KMS-11 (cell line): Measurements from ENCODE around the gene ELP1.

Source experiments
- H2AFZ ChIP-seq: fragments of 200-600 bp; sonication (generic); 2 replicates; pipeline ENCODE4 v1.6.1; 2016; ENCODE audit warnings: antibody characterized with exemption, mixed run types, low read depth
- H3K27ac ChIP-seq: fragments of 200-600 bp; sonication (generic); 2 replicates; pipeline ENCODE4 v1.6.1; 2016; ENCODE audit warnings: mild to moderate bottlenecking, mixed run types
- H3K27me3 ChIP-seq: fragments of 200-600 bp; sonication (generic); 2 replicates; pipeline ENCODE4 v1.6.1; 2017; ENCODE audit warnings: mild to moderate bottlenecking, low read depth, mixed run types, moderate library complexity; ENCODE audit not compliant: insufficient read depth
- H3K36me3 ChIP-seq: fragments of 200-600 bp; sonication (generic); 2 replicates; pipeline ENCODE4 v1.6.1; 2017; ENCODE audit warnings: mild to moderate bottlenecking, mixed run types; ENCODE audit not compliant: insufficient read depth
- H3K4me1 ChIP-seq: fragments of 200-600 bp; sonication (generic); 2 replicates; pipeline ENCODE4 v1.6.1; 2016; ENCODE audit warnings: mild to moderate bottlenecking, low read depth, mixed run types; ENCODE audit not compliant: poor library complexity, severe bottlenecking
- H3K4me2 ChIP-seq: fragments of 200-600 bp; sonication (generic); 2 replicates; pipeline ENCODE4 v1.7.0; 2016; ENCODE audit warnings: mild to moderate bottlenecking, mixed run types
- H3K4me3 ChIP-seq: fragments of 200-600 bp; sonication (generic); IDR thresholded peaks from 2 replicates; pipeline ENCODE4 v1.6.1; 2017; ENCODE audit warnings: low read depth, low read length, mixed read lengths; ENCODE audit not compliant: insufficient read depth
- H3K79me2 ChIP-seq: fragments of 200-600 bp; sonication (generic); 2 replicates; pipeline ENCODE4 v1.6.1; 2016; ENCODE audit warnings: low read depth, mixed run types; ENCODE audit not compliant: insufficient read depth
- H3K9ac ChIP-seq: fragments of 200-600 bp; sonication (generic); 2 replicates; pipeline ENCODE4 v1.6.1; 2016; ENCODE audit warnings: mild to moderate bottlenecking, mixed run types
- H4K20me1 ChIP-seq: fragments of 200-600 bp; sonication (generic); 2 replicates; pipeline ENCODE4 v1.6.1; 2016; ENCODE audit warnings: mild to moderate bottlenecking, mixed run types; ENCODE audit not compliant: insufficient read depth
- CTCF ChIP-seq: fragments of 200-600 bp; sonication (generic); conservative IDR thresholded peaks from 2 replicates; pipeline ENCODE4 v1.6.1; 2017; ENCODE audit warnings: low read depth, mild to moderate bottlenecking, antibody characterized with exemption, low read length, moderate library complexity, mixed read lengths

ELP1 gene

GRCh38 chr9:108867829-108868228 lies 66.1 kb downstream of the ELP1 start:
- no peaks in the 10 kb centered on the region for H3K36me3 ChIP-seq
- H3K4me3 ChIP-seq: no peak overlapping the region
- H3K27me3 ChIP-seq: no peaks in the 10 kb centered on the region
- H3K27ac ChIP-seq: no peak overlapping the region
- no peaks in the 10 kb centered on the region for H4K20me1 ChIP-seq
- no peak overlapping the region for H2AFZ ChIP-seq
- H3K4me2 ChIP-seq: no peak overlapping the region
- H3K79me2 ChIP-seq: no peaks in the 10 kb centered on the region
- TF ChIP-seq CTCF: no peak
- no peak overlapping the region for H3K9ac ChIP-seq
- no peaks in the 10 kb centered on the region for H3K4me1 ChIP-seq

- H3K4me2 ChIP-seq: no peak overlapping the region
- no peak overlapping the region for H2AFZ ChIP-seq
- no peak overlapping the region for H3K27ac ChIP-seq
- no peaks in the 10 kb centered on the region for H3K4me1 ChIP-seq
- H3K27me3 ChIP-seq: no peaks in the 10 kb centered on the region
- H3K4me3 ChIP-seq: no peak overlapping the region
- H3K79me2 ChIP-seq: no peaks in the 10 kb centered on the region
- H3K9ac ChIP-seq: no peak overlapping the region
- H3K36me3 ChIP-seq: no peaks in the 10 kb centered on the region
- TF ChIP-seq CTCF: no peak
- no peaks in the 10 kb centered on the region for H4K20me1 ChIP-seq
Observed at GRCh38 chr9:108867116-108867515, 66.8 kb downstream of the ELP1 start.

GRCh38 chr9:108866001-108866420 lies 67.9 kb downstream of the ELP1 start:
- Histone ChIP-seq H3K36me3 (no peaks in the 10 kb centered on the region), H3K4me1 (no peaks in the 10 kb centered on the region), H3K27me3 (no peaks in the 10 kb centered on the region), H4K20me1 (no peaks in the 10 kb centered on the region), H3K27ac (no peak overlapping the region), H3K4me2 (no peak overlapping the region), H3K9ac (no peak overlapping the region), H3K4me3 (no peak overlapping the region), H2AFZ (no peak overlapping the region), H3K79me2 (no peaks in the 10 kb centered on the region)
- TF ChIP-seq CTCF: no peak

- H3K4me3 ChIP-seq: no peak overlapping the region
- no peak for TF ChIP-seq CTCF
Observed at GRCh38 chr9:108865037-108865436, 68.9 kb downstream of the ELP1 start.

More at GRCh38 chr9:108865037-108865436, 68.9 kb downstream of the ELP1 start:
- no peak overlapping the region for H3K4me2 ChIP-seq
- no peaks in the 10 kb centered on the region for H3K27me3 ChIP-seq
- H3K9ac ChIP-seq: no peak overlapping the region
- no peaks in the 10 kb centered on the region for H3K36me3 ChIP-seq
- no peak overlapping the region for H2AFZ ChIP-seq
- no peaks in the 10 kb centered on the region for H4K20me1 ChIP-seq
- no peaks in the 10 kb centered on the region for H3K4me1 ChIP-seq
- no peak overlapping the region for H3K27ac ChIP-seq
- H3K79me2 ChIP-seq: no peaks in the 10 kb centered on the region
